Pancreas (tissue), 10 donors: Measurements from ENCODE around the gene RASSF8. TPM values are rescaled to one million over a fixed set of nuclear protein-coding genes. Genes with fewer than 3 reads are reported as not detected.

ENCODE experiments used
- ATAC-seq, 4 donors: fragments of 200-7000 bp; cut with Tn5 transposase; one replicate each; pipeline versions ENCODE4 v1.8.0 to v1.9.1; 2020; ENCODE audit warnings: mild to moderate bottlenecking in 4 of 4, moderate library complexity in 4 of 4
- DNase-seq, 6 donors: peaks; one replicate each; pipeline ENCODE4 v3.0.0-alpha.2; 2020
- FAIRE-seq: peaks from 2 replicates; lab custom pipeline; 2012; peaks lifted over from hg19 to GRCh38; lab: Jason Lieb, UNC
- H3K27ac ChIP-seq, 4 donors: fragments of 200-600 bp; sonication (generic); 1 replicate in 3 of 4; 2 replicates in 1 of 4; pipeline versions ENCODE4 v1.5.0 to v1.8.0; 2020
- H3K27me3 ChIP-seq, 4 donors: fragments of 200-600 bp; one replicate each; pipeline ENCODE4 v1.8.0; 2021
- H3K36me3 ChIP-seq, 3 donors: fragments of 200-600 bp; sonication (generic) in 1 of 3; one replicate each; pipeline versions ENCODE4 v1.5.0 to v1.8.0; 2020 to 2021
- H3K4me1 ChIP-seq, 3 donors: fragments of 200-600 bp; one replicate each; pipeline ENCODE4 v1.8.0; 2021
- H3K4me3 ChIP-seq, 4 donors: fragments of 200-600 bp; sonication (generic) in 2 of 4; one replicate each; pipeline versions ENCODE4 v1.5.0 to v1.8.0; 2020 to 2021
- H3K9me3 ChIP-seq, 4 donors: fragments of 200-600 bp; one replicate each; pipeline ENCODE4 v1.8.0; 2021
- WGBS, 2 donors: extraction: QIAGEN DNeasy Blood & Tissue Kit; methylation state at CpG; one replicate each; pipeline ENCODE4 v1.1.7; 2013; 5-methylcytosine and 5-hydroxymethylcytosine counted together
- intact Hi-C, 3 donors: fragments of 100-400 bp; cut with DNase I; formaldehyde crosslinking; loops; one replicate each; pipeline versions ENCODE4 v1.11.1 to v1.14.2; 2022
- polyA plus RNA-seq, 2 donors: library from polyadenylated mRNA; stranded (reverse); fragments of 200-250 nt; gene quantifications; one replicate each; pipeline ENCODE4 v1.2.3, GENCODE V29; 2013
- total RNA-seq, 6 donors: library from RNA; stranded (reverse); fragmentation: NEBNext Ultra II Directional in 4 of 6; extraction: Animal tissue kit (Norgen Biotek cat#: 25700) in 4 of 6; gene quantifications; one replicate each; pipeline versions ENCODE4 v1.2.1 to v1.2.4, GENCODE V29; 2021 to 2023
- TF ChIP-seq, protein P1 (sequence below), 4 donors: fragments of 200-600 bp; sonication (generic) in 3 of 4; IDR thresholded peaks; one replicate each; pipeline versions ENCODE4 v1.5.0 to v1.8.0; 2021; ENCODE audit warnings: antibody characterized with exemption in 4 of 4
- donor health status: healthy with polysubstance abuse.
- donor health status: DM: no; HTN: no; CAD: no; lungs with moderate emphysema.
- donor health status: DM: no; HTN: no; CAD: no.
- donor health status: control.
- donor health status: control.
- donor health status: Bipolar disorder and iron deficiency.
- donor health status: DM: yes; HTN: yes; CAD: no.
- donor health status: DM: no; HTN: no; CAD: no.
- donor health status: DM: no; HTN: no; CAD: no.
- donor health status: DM: yes; HTN: yes; CAD: no.

The RASSF8 gene
- total and polyA plus RNA-seq, 8 donors, result 4.3 to 25.0 (median 7.4) TPM

DNA sequence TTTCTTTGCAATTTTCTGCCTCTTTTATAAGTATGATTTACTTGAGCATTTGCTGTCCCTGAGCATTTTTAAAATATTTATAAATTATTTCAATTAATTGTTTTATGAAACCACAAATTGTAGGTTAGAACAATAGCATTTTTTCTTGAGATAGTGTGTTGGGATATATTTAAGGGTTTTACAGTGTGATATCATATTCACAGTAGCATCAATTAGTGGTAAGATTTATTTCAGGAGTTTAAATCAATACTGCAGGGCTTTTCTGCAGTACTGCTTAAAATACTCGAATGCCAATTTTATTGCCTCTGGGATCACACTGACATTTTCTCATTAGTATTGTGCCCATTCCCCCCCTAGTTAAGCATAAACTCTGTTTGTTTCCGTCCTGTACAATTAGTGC, 84.2 kb downstream of the RASSF8 start:
- Histone ChIP-seq H3K9me3 (no peaks in the 10 kb centered on the region), H3K4me3 (no peak overlapping the region), H3K4me1 (peaks cover 4 to 24% (median 5%) of the 10 kb centered on the region in 3 donors), H3K27ac (no peak overlapping the region), H3K27me3 (no peaks in the 10 kb centered on the region), H3K36me3 (no peaks in the 10 kb centered on the region)
- TF ChIP-seq, protein P1, sequence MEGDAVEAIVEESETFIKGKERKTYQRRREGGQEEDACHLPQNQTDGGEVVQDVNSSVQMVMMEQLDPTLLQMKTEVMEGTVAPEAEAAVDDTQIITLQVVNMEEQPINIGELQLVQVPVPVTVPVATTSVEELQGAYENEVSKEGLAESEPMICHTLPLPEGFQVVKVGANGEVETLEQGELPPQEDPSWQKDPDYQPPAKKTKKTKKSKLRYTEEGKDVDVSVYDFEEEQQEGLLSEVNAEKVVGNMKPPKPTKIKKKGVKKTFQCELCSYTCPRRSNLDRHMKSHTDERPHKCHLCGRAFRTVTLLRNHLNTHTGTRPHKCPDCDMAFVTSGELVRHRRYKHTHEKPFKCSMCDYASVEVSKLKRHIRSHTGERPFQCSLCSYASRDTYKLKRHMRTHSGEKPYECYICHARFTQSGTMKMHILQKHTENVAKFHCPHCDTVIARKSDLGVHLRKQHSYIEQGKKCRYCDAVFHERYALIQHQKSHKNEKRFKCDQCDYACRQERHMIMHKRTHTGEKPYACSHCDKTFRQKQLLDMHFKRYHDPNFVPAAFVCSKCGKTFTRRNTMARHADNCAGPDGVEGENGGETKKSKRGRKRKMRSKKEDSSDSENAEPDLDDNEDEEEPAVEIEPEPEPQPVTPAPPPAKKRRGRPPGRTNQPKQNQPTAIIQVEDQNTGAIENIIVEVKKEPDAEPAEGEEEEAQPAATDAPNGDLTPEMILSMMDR (IDR thresholded peaks at IDR 0.05), result no peak
- intact Hi-C loops, result no loop called here
- ATAC-seq (no peak), FAIRE-seq (no peak), DNase-seq (no peak)
- 38 to 70% methylated on average over 2 of the region's 2 CpGs for WGBS, 2 donors

DNA sequence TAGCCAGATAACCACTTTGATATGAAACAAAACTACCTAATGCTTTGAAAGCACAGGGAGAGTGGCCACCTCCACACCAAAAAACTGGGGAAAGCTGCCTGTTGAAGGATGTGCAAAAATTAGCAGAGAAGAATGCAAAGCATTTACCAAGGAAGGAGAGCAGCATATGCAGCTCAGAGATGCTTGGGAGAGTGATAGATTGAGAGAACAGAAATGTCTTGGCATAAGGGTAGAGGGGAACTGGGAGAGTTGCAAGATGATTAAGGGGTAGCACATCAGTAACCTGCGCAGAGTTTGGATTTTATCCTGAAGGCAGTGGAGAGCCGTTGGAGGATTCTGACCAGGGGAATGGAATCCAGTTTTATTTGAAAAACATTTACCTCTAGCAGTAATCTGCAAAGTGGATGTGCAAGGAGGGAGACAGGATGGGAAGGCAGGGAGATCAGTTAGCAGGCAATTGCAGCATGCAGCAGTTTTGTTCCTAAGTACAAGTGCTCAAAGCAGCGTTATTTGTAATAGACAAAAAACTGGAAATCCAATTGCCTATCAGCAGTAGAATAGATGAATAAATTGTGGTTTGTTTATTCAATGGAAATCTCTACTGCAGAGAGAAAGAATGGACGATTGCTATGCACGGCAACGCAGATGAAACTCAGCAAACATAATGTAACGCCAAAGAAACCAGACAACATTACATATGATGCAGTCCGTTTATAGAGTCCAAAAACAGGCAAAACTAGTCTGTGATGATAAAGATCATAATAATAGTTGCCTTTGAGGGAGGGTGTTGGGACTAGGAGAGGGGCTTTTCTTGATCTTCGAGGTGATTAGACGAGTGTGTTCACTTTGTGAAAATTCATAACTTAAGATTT, 84.9 kb downstream of the RASSF8 start:
- no peak overlapping the region for H3K27ac ChIP-seq
- TF ChIP-seq, protein P1 (IDR thresholded peaks at IDR 0.05), result no peak
- FAIRE-seq, result no peak
- no peaks in the 10 kb centered on the region for H3K27me3 ChIP-seq
- peaks cover 0 to 18% (median 4%) of the 10 kb centered on the region in 3 donors for H3K4me1 ChIP-seq
- no peaks in the 10 kb centered on the region for H3K9me3 ChIP-seq
- WGBS, 2 donors, result 53 to 59% methylated on average over 10 of the region's 10 CpGs
- H3K36me3 ChIP-seq, result no peaks in the 10 kb centered on the region
- no peak overlapping the region for H3K4me3 ChIP-seq
- intact Hi-C loops, result no loop called here
- ATAC-seq, result no peak
- DNase-seq, result no peak

DNA sequence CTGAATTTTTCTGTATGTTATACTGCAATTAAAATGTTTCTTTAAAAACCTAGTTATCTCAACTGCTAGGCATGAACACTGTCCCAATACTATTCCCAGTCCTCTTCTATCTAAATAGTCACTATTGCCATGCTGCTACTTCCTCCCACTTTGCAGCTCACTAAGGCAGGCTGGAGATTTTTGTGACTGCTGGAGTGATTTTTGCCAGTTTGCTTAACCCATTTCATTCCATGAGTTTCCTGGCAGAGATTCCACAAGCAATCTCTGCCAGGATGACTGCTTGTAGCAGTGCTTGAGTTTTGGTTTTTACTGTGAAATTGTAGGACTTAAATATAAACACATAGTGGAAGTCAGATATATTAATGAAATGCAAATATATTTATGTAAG, 85.5 kb downstream of the RASSF8 start:
- Histone ChIP-seq H3K4me1 (peaks cover 0 to 18% (median under 1%) of the 10 kb centered on the region in 3 donors), H3K36me3 (no peaks in the 10 kb centered on the region), H3K27me3 (no peaks in the 10 kb centered on the region), H3K4me3 (no peak overlapping the region), H3K27ac (no peak overlapping the region), H3K9me3 (no peaks in the 10 kb centered on the region)
- FAIRE-seq, result no peak
- peak in 1 of 4 donors; percentile 28 for ATAC-seq
- TF ChIP-seq, protein P1 (IDR thresholded peaks at IDR 0.05), result no peak
- no peak for DNase-seq
- intact Hi-C loops, result no loop called here

DNA sequence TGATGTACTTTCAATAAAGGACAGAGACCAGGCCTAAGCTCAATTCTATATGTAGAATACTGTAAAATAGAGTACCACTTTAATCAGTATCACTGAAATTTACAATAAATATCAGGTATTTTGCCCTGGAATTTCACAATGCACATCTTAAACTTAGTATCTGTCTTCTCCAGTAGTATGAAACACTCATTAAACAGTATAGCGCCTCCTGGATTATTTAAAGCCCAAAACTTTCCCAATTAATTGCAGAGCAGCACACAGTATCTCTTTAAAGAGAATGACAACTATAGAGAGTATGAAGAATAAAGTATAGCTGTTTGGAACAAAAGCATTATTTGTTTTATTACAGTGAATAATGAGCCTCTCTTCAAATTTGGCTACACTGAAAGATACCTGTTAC, 86.1 kb downstream of the RASSF8 start:
- FAIRE-seq (no peak), DNase-seq (no peak), ATAC-seq (no peak)
- no peaks in the 10 kb centered on the region for H3K27me3 ChIP-seq
- TF ChIP-seq, protein P1 (IDR thresholded peaks at IDR 0.05), result no peak
- peaks cover 0 to 17% (median 0%) of the 10 kb centered on the region in 3 donors for H3K4me1 ChIP-seq
- no peak overlapping the region for H3K27ac ChIP-seq
- no peaks in the 10 kb centered on the region for H3K9me3 ChIP-seq
- intact Hi-C loops, result no loop called here
- no peak overlapping the region for H3K4me3 ChIP-seq
- WGBS, 2 donors, result 93 to 97% methylated on average over 1 of the region's 1 CpG
- H3K36me3 ChIP-seq, result no peaks in the 10 kb centered on the region

DNA sequence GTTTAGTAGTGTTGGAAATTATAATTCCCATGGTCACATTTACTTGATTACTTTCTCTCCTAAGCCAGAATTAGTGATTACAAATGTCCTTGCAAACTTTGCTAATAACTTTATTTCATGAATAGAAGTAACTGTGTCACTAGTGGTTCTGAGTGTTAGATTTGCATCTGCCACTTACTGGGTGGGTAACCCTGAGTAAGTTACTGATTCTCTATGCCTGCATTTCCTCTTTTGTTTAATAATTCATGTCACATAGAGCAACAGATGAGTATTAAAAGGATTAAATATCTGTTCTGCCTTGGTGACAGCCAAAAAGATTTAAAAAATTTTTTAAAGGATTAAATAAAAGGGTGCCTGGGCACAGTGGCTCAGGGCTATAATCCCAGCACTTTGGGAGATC, 87.7 kb downstream of the RASSF8 start:
- Histone ChIP-seq H3K36me3 (no peaks in the 10 kb centered on the region), H3K4me3 (no peak overlapping the region), H3K27me3 (no peaks in the 10 kb centered on the region), H3K27ac (no peak overlapping the region), H3K4me1 (peaks cover 0 to 10% (median 0%) of the 10 kb centered on the region in 3 donors), H3K9me3 (no peaks in the 10 kb centered on the region)
- TF ChIP-seq, protein P1 (IDR thresholded peaks at IDR 0.05), result no peak
- ATAC-seq (no peak), FAIRE-seq (no peak), DNase-seq (no peak)
- intact Hi-C loops, result no loop called here
